GM06990 (cell line): ENCODE data around the gene IQCK.

Source experiments
- DNase-seq: peaks from one replicate; pipeline ENCODE4 v3.0.0-alpha.2; 2011; ENCODE audit not compliant: insufficient read length; ENCODE audit errors: extremely low read depth
- H3K27me3 ChIP-seq: replicated peaks from 2 replicates; pipeline ENCODE4 v1.6.0; 2011; ENCODE audit warnings: low read length; ENCODE audit not compliant: control insufficient read depth, insufficient read depth
- H3K36me3 ChIP-seq: 2 replicates; pipeline ENCODE4 v1.5.1; 2011; ENCODE audit warnings: low read length; ENCODE audit not compliant: control insufficient read depth, insufficient read depth
- H3K4me3 ChIP-seq: replicated peaks from 2 replicates; pipeline ENCODE4 v1.5.1; 2011; ENCODE audit warnings: low read depth, mild to moderate bottlenecking, control low read depth, low read length
- TF ChIP-seq, protein P1 (sequence below): IDR thresholded peaks from 2 replicates; pipeline ENCODE4 v1.5.1; 2011; ENCODE audit warnings: low read length, control low read depth, mild to moderate bottlenecking, inconsistent platforms; ENCODE audit not compliant: insufficient read depth, poor library complexity, severe bottlenecking

The IQCK gene

DNA sequence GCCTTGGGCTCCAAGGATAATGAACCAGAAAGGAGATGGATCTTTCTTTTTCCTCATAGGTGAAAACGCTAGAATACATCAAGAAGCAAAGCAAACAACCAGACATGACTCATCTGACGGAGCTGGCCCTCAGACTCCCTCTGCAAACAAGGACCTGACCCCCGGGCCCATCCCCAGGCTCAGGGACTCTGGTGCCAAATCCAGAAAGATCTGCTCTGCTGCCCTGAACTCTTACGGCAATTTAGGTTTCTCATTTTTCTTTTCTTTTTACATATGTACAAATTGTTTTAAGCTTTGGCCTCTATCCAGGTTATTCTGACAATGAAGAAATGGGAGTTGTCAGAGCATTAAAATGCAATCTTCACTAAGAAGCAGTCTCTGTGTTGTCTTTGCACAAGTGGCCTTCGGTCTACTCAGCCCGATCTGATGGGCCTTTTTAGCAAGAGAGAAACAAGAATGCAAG is 17.7 kb upstream of the IQCK start:
- DNase-seq: no peak

DNA sequence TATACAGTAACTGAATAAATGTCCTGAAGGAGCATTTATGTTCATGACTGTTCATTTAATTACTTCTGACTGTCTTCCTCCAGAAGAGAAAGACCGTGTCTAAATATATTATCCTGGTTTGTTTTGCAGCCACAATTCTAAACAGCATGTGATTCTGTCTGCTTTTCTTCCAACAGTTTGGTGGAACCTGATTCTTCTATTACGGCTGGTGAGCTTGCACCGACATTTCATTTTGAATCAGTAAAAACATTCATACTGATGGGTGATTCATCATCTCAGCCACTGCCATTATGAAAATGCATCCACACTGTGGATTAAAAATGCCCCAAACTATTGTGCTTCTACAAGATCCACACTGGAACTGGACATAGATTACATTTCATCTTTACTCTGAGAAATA is 17.0 kb upstream of the IQCK start:
- TF ChIP-seq, protein P1, sequence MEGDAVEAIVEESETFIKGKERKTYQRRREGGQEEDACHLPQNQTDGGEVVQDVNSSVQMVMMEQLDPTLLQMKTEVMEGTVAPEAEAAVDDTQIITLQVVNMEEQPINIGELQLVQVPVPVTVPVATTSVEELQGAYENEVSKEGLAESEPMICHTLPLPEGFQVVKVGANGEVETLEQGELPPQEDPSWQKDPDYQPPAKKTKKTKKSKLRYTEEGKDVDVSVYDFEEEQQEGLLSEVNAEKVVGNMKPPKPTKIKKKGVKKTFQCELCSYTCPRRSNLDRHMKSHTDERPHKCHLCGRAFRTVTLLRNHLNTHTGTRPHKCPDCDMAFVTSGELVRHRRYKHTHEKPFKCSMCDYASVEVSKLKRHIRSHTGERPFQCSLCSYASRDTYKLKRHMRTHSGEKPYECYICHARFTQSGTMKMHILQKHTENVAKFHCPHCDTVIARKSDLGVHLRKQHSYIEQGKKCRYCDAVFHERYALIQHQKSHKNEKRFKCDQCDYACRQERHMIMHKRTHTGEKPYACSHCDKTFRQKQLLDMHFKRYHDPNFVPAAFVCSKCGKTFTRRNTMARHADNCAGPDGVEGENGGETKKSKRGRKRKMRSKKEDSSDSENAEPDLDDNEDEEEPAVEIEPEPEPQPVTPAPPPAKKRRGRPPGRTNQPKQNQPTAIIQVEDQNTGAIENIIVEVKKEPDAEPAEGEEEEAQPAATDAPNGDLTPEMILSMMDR: no peak
- no peak for DNase-seq
- Histone ChIP-seq H3K36me3 (peaks cover 27% of the 10 kb centered on the region), H3K27me3 (no peaks in the 10 kb centered on the region), H3K4me3 (no peak overlapping the region)

More for the DNA sequence above, 17.7 kb upstream of the IQCK start:
- no peak overlapping the region for H3K4me3 ChIP-seq
- no peaks in the 10 kb centered on the region for H3K27me3 ChIP-seq
- H3K36me3 ChIP-seq: peaks cover 22% of the 10 kb centered on the region
- TF ChIP-seq, protein P1: no peak

DNA sequence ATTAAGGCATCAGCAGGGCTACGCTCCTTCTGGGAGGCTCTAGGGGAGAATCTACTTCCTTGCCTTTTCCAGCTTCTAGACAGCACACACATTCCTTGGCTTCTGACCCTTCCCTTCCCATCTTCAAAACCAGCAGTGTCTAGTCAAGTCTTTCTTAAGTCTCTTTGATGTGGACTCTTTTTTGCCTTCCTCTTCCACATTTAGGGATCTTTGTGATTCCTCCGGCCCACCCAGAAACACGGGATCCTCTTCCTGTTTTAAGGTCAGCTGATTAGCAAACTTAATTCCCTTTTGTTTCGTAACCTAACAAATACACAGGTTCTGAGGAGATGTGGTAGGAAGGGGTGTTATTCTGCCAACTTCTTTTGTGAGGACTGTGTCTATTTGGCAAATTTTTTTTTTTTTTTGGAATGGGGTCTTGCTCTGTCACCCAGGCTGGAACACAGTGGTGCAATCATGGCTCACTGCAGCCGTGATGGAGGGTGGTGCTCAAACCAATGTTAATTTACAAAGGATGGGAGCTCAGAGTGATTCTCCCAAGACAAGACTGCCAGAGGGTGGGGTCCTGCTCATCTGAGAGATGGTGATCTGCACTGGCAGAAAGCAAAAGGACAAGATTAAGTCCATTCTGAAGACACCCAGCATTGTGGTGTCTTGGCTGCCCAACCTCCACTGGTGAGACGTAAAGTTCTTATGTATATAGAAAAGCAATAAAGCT is 14.7 kb upstream of the IQCK start:
- Histone ChIP-seq H3K27me3 (no peaks in the 10 kb centered on the region), H3K4me3 (no peak overlapping the region), H3K36me3 (peaks cover 23% of the 10 kb centered on the region)
- DNase-seq: no peak
- TF ChIP-seq, protein P1: no peak

DNA sequence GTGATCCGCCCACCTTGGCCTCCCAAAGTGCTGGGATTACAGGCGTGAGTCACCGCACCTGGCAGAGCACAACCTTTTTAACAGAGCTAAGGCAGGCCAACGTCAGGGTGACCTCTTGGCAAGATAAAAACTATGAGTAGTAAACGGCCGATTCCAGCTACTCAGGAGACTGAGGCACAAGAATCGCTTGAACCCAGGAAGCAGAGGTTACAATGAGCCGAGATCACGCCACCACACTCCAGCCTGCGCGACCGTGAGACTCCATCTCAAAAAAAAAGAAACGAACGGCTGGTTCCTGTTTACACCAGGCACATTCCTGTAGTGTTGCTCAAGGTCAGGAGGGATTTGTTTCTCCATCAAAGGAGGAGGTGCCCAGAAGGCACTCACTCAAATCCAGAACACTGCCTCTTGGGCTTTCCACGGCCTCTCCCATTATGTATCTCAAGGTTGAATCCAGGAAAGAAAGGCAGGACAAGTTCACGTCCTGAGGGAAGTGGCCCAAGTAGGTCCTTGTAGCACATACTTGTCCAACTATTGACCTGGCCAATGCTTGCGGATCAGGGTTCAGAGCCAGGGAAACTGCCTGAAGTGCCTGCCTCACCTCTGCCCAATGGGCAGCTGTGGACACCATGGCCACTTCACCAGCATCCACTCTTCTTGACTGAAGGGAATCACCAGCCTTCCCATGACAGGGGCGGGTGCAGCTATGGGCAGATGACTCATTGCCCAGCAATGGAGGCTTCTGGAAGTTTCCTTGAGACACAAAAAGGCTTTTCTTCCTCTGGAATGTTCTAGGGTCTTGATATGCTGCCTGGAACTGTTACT is 13.5 kb upstream of the IQCK start:
- Histone ChIP-seq H3K36me3 (peaks cover 22% of the 10 kb centered on the region), H3K4me3 (no peak overlapping the region), H3K27me3 (no peaks in the 10 kb centered on the region)
- TF ChIP-seq, protein P1: no peak
- DNase-seq: no peak

DNA sequence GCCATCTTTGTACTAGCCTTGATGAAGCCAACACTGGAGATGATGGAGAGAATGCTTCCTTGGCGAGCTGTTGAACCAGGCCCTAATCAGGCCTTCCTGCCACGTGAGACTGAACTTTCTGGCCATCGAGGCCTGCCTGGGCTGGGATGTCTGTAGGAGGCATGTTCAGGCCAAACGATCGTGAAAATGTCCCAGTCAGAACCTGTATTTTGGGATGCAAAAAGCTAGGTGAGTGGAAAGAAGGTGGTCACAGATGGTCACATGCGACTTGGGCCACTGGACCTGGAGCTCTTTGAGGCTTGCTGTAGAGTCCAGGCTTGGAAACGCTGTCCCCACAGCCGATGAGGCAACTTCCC is 12.9 kb upstream of the IQCK start:
- no peak for DNase-seq
- Histone ChIP-seq H3K36me3 (peaks cover 24% of the 10 kb centered on the region), H3K4me3 (no peak overlapping the region), H3K27me3 (no peaks in the 10 kb centered on the region)
- TF ChIP-seq, protein P1: no peak
